A204.1 (cell line): ENCODE measurements around the gene MGMT.

Source experiments
- FAIRE-seq: peaks from 2 replicates; lab custom pipeline; 2012; peaks lifted over from hg19 to GRCh38; lab: Jason Lieb, UNC

MGMT gene

GRCh38 chr10:129594811-129595210 lies 127.8 kb downstream of the MGMT start:
- no peak for FAIRE-seq

DNA sequence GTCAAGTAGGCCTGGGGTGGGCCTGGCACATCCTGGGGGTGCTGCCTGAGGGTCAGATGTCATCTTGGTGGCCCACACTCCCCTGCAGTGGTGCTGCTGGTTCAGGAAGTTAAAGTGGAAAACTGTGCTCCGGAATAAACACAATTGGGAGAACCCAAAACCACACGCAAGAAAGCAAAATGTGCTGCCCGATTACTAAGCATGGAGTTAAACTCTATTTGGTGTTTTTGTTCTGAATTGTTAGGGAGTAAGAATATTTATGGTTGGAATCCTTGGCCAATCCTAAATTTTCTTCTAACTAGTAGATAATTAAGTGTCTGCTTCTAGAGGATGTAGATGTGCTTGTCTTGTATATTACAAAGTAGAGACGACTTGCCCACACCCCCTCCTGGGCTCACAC lies 131.4 kb downstream of the MGMT start:
- no peak for FAIRE-seq

GRCh38 chr10:129599160-129599559 lies 132.1 kb downstream of the MGMT start:
- FAIRE-seq = no peak

DNA sequence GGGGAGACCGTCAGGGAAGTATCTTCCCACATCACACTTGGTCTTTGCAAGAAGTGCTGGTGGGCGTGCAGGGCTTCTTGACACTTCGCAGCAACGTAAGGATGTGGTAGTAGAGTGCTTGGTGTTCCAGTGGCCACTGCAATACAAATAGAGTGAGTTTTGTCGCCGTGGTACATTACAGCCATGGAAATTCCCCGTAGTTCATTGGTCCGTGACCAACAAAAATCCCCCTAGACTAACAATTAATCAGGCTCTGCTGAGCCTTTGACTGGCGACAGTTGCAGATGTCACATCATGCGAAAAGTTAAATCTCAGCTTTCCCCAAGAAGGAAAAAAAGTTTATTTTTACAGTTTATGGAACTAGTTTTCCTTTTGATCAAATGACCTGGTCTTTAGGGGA lies 134.7 kb downstream of the MGMT start:
- no peak for FAIRE-seq

DNA sequence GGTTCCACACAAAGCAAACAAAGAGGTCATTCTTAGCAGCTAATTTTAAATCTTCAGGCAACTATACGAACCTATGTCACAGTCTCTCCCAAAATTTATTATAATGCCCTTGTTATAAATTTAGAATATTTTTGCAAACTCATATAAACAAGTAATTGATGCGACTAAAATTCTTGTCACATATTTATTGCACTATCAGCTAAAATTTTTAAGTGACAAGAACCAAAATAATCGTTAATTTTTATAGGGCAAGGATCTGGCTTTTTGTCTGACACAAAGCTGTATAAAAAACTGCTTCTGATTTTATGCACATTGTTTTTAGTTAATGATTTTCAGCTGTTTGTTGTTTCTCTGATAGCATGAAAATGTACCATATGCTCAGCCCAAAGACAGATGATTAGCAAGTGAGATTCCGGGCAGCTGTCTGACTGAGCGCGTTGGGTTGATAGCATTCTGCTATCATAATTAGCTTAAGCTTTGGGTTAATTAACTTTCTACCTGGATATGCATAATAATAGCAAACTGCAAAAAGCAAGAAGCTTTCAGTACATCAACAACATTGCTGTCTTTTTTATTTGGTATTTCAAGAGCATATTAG lies 136.0 kb downstream of the MGMT start:
- FAIRE-seq = no peak

GRCh38 chr10:129604333-129605032 lies 137.4 kb downstream of the MGMT start:
- no peak for FAIRE-seq

DNA sequence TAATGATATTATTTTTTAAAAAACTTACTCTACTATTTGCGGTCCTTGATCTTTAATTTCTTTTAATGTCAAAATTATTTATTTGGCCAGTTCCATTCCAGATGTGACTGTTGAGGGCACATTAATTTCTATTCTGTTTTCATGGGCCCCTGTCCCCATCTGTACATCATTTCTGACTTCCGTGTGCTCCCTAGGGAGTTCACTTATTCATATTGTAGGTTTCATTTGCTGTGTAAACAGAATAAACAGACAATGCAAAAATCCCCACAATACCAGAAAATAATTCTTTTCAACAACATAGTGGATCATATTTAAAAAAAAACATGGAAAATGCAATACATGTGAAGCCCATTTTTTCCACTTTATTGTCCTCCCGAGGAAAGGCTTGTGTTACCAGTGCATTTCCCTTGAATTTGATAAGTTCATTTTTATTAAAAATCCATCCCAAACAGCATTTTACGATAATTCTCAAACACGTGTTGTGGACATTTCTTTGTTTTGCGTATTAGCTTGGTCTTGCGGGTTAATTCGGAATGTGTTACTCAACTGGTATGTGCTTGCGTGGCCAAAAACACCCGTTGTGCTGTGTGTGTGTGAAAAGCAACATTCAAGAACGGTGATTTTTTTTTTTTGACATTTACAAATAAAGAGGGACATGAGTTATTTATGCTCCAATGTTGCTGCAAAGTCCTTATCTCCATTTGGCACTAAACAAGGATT lies 138.4 kb downstream of the MGMT start:
- FAIRE-seq = no peak

GRCh38 chr10:129605986-129606518 lies 139.0 kb downstream of the MGMT start:
- no peak for FAIRE-seq

- no peak for FAIRE-seq
Measured at GRCh38 chr10:129607607-129608109, 140.6 kb downstream of the MGMT start.

- FAIRE-seq = no peak
Measured at GRCh38 chr10:129608653-129609052, 141.6 kb downstream of the MGMT start.

GRCh38 chr10:129609551-129609950 lies 142.5 kb downstream of the MGMT start:
- FAIRE-seq = no peak

DNA sequence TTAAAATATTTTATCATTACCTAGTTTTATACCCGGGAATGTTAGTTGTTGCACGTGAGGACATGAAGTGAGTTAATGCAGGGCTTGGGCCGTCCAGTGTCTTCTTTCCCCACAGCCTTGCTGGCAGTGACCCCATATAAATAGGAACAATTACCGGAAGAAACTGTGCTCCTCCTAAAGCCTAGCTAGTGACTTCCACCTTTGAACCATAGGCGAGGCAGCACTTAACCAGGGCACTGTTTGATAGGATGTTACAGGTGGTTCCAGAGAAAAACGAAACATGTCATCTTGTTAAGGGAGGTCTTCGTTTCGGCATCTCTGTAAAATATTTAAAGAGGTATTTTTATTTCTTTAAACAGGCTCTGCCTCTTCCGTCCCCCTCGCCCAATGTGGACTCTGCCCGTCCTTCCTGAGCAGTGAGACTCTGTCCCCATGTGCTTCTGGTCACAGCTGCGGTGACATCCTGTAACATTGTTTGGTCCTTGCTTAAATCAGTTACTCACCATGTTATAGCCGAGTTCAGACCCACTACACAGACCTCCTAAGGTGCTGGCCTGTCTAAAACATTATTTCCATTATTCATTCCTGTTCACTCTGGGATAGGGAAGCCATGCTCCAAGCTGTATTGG lies 145.6 kb downstream of the MGMT start:
- no peak for FAIRE-seq

- no peak for FAIRE-seq
Measured at GRCh38 chr10:129613377-129613980, 146.4 kb downstream of the MGMT start.

DNA sequence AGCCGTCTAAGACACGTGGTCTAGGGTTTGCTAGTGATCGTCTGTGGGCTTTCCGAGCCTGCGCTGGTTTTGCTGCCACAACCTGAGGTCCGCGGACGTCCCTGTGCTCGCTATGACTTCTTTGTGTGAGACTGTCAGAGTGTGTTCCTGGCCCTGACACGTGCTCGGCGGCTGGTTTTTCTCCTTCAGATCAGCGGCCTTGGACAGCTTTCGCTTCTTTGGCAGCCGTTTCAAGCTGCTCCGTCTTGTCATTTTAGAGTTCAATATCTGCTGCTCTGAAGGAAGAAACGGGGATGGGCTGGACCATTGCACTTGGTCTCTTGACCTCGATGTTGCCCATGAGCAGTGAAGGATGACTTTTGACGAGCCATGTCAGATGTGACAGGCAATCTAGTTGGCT lies 147.3 kb downstream of the MGMT start:
- FAIRE-seq = no peak

- FAIRE-seq = no peak
Measured at GRCh38 chr10:129615381-129615780, 148.3 kb downstream of the MGMT start.

DNA sequence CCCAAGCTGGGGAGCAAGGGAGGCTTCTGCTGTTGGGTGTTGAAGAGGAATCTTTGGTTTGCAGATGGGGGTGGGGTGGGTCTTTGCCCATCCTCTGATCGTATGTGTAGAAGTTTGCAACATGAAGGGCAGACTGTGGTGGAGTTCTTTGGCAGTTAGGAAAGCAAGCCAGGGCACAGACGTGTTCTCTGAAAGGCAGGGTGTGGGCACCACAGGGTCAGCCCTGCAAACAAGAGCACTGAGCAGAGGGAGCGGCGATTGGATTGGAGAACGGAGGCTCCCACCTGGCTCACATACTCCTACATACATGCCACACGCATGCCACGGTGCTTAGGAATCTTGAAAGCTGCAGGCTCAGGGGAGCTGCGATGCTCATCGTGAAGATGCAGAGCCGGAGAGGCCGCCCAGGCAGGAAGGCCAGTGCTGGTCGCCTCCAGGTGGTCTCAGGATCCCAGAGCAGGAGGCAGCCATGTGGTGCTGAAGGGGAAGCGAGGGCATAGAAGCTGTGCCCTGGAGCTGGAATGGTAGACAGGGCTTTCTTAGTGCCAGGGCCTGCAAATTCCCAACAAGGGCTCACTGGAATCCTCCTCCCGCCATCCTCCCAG lies 149.0 kb downstream of the MGMT start:
- FAIRE-seq = no peak

- no peak for FAIRE-seq
Measured at GRCh38 chr10:129617768-129618167, 150.7 kb downstream of the MGMT start.

DNA sequence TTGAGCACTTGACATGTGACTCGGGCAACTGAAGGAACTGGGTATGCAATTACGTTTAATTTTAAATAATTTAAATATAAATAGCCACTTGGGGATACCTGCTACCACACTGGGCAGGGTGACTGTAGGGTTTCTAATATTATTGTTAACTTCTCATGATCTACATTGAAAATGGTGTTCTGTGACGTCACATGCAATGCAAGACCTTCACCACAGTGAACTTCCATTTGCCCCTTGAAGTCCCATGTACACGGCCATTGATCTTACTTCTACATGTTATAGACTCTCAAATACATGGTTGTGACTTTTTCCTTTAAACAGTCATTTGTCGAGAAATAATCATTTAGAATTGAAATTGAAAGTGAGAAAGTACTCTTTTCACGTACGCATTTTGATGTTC lies 154.0 kb downstream of the MGMT start:
- FAIRE-seq = no peak

DNA sequence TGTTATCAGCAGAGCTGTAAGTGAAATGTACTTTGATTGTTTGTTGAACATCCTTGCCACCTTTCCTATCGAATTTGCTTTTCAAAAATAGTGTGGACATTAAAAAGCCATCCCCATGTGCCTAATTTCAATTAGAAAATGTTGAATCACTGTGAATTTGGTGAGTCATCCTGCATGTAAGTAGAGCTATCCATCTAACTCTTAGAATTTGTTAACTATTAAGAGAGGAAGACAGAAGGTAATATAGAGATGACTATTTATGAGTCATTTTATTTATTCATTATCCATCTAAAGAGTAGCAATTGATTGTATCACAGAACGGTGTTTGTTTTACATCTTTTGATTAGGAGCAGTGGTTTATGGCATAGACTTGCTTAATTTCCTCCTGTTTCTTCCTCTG lies 154.7 kb downstream of the MGMT start:
- no peak for FAIRE-seq

DNA sequence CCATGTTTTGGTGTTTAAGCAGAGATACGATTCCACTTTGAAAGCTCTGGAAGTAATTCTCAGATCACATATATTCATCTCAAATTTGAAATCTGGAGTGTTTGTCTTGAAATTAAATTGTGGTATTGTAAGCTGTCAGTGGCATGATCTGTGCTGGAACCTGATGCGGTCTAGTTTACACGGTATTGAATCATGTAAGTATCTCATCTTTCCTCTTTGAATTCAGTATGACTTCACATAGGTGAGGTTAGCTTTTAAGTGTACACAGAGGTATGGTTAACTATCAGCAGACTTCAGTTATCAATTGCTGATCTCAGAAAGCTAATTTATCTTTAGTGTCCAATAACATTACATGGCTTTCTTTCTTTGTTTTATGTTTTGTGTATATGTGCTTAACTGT lies 155.2 kb downstream of the MGMT start:
- FAIRE-seq = no peak

GRCh38 chr10:129622736-129623135 lies 155.7 kb downstream of the MGMT start:
- no peak for FAIRE-seq

GRCh38 chr10:129624526-129624925 lies 157.5 kb downstream of the MGMT start:
- FAIRE-seq = no peak
